ENCODE data around the gene PCAT6. TPM values are rescaled to one million over a fixed set of nuclear protein-coding genes. Genes with fewer than 3 reads are reported as not detected.

PCAT6 gene
- total and polyA plus RNA-seq, 2 experiments from 2014 or later = 13.9 TPM; not detected in 1

DNA sequence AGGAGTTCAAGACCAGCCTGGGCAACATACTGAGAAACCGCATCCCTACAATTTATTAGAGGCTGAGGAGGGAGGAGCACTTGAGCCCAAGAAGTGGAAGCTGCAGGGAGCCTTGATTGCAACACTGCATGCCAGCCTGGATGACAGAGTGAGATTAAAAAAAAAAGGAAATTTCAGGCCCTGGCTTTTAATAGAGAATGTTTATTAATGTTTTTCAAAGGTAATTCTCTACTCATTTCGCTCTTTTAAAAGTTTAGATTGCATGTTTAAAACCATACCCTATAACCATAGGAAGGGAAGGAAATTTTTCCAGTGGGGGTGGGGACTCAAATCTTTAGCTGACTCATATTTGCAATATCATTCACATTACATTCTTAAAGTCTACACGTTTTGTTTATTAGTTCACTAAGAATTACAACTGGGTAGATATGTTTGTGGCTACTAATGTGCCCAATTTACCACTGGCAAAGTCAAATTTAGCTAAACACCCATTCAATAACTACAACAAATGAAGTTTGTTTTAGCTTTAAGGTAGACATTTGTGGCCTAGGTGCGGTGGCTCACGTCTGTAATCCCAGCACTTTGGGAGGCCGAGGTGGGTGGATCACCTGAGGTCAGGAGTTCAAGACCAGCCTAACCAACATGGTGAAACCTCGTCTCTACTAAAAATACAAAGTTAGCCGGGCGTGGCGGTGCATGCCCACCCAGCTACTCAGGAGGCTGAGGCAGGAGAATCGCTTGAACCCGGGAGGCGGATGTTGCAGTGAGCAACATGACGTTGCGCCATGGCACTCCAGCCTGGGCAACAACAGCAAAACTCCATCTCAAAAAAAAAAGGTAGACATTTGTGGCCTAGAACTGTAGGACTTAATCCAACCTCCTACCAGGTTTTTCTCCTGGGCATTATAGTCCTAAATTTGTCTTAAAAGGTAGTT lies 7.5 kb upstream of the PCAT6 start:
- 79 to 85% methylated on average over 15 of the region's 15 CpGs for WGBS, 2 experiments (ENCODE audit: low coverage in 1 of 2, low lambda C conversion rate in 2 of 2, missing lambda C conversion rate in 2 of 2)

DNA sequence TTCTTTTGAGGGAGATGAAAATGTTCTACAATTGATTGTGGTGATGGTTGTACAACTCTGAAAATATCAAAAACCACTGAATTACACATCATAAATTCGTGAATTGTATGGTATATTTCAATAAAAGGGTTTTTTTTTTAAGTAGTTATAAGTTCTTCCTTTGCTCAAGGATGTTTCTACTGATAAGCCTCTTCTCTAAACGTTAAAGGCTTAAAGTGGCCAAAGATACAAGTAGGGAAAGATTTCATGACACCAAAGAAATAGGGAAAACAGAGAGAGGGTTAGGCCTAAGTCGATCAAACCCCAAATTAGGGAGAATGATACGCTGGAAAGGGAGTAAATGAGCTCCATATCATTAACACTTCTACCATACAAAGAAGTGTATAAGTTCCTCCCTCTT lies 6.6 kb upstream of the PCAT6 start:
- Histone ChIP-seq H2AFZ (no peak overlapping the region), H3F3A (ENCODE audit: insufficient read depth) (peaks cover 63% of the 10 kb centered on the region), H3K36me3 (ENCODE audit: low read depth) (no peaks in the 10 kb centered on the region), H3K9me2 (ENCODE audit: insufficient read depth) (no peaks in the 10 kb centered on the region), H3K79me2 (ENCODE audit: insufficient read depth) (peaks cover 88% of the 10 kb centered on the region), H3K4me1 (ENCODE audit: insufficient read depth) (peaks cover 55% of the 10 kb centered on the region), H3K4me2 (ENCODE audit: unreplicated experiment) (peak overlapping the region; percentile 98), H3K9ac (0 out of 2 replicates have a peak overlapping the region, but pooled peaks have one; percentile 98), H3K9me3 (ENCODE audit: low read depth) (no peaks in the 10 kb centered on the region), H3K27ac (peak overlapping the region; percentile 85; the same call in 1 of the 2 replicates), H3K27me3 (replicated peaks; ENCODE audit: insufficient read depth) (no peaks in the 10 kb centered on the region), H4K20me1 (ENCODE audit: insufficient read depth) (peaks cover 50% of the 10 kb centered on the region), H3K4me3 (peak overlapping the region; percentile 94; the same call in 1 of the 2 replicates)
- no peak for DNase-seq
- TF ChIP-seq EZH2 (IDR thresholded peaks at IDR 0.05; ENCODE audit: insufficient read depth, poor library complexity, severe bottlenecking) = no peak
- no peak for TF ChIP-seq EZH2phosphoT487 (IDR thresholded peaks at IDR 0.05; ENCODE audit: insufficient read depth, low read depth)
- WGBS, 2 experiments (ENCODE audit: low coverage in 1 of 2, low lambda C conversion rate in 2 of 2, missing lambda C conversion rate in 2 of 2) = 87 to 88% methylated on average over 4 of the region's 4 CpGs
- in situ Hi-C loops (cut with MboI) = no loop called here

More for the DNA sequence above, 7.5 kb upstream of the PCAT6 start:
- peak overlapping the region; percentile 60 for H3K4me2 ChIP-seq (ENCODE audit: unreplicated experiment)
- no peaks in the 10 kb centered on the region for H3K36me3 ChIP-seq (ENCODE audit: low read depth)
- H3K4me3 ChIP-seq = peak overlapping the region; percentile 36
- peaks cover 50% of the 10 kb centered on the region for H4K20me1 ChIP-seq (ENCODE audit: insufficient read depth)
- peaks cover 56% of the 10 kb centered on the region for H3F3A ChIP-seq (ENCODE audit: insufficient read depth)
- TF ChIP-seq EZH2phosphoT487 (IDR thresholded peaks at IDR 0.05; ENCODE audit: insufficient read depth, low read depth) (no peak), EZH2 (IDR thresholded peaks at IDR 0.05; ENCODE audit: insufficient read depth, poor library complexity, severe bottlenecking) (no peak)
- H3K4me1 ChIP-seq (ENCODE audit: insufficient read depth) = peaks cover 51% of the 10 kb centered on the region
- peak overlapping the region; percentile 41 for H3K9ac ChIP-seq
- peaks cover 97% of the 10 kb centered on the region for H3K79me2 ChIP-seq (ENCODE audit: insufficient read depth)
- peak overlapping the region; percentile 55 for H3K27ac ChIP-seq
- H3K9me2 ChIP-seq (ENCODE audit: insufficient read depth) = no peaks in the 10 kb centered on the region
- no peaks in the 10 kb centered on the region for H3K27me3 ChIP-seq (replicated peaks; ENCODE audit: insufficient read depth)
- DNase-seq = peak; percentile 84
- in situ Hi-C loops (cut with MboI) = no loop called here
- H2AFZ ChIP-seq = no peak overlapping the region
- no peaks in the 10 kb centered on the region for H3K9me3 ChIP-seq (ENCODE audit: low read depth)

DNA sequence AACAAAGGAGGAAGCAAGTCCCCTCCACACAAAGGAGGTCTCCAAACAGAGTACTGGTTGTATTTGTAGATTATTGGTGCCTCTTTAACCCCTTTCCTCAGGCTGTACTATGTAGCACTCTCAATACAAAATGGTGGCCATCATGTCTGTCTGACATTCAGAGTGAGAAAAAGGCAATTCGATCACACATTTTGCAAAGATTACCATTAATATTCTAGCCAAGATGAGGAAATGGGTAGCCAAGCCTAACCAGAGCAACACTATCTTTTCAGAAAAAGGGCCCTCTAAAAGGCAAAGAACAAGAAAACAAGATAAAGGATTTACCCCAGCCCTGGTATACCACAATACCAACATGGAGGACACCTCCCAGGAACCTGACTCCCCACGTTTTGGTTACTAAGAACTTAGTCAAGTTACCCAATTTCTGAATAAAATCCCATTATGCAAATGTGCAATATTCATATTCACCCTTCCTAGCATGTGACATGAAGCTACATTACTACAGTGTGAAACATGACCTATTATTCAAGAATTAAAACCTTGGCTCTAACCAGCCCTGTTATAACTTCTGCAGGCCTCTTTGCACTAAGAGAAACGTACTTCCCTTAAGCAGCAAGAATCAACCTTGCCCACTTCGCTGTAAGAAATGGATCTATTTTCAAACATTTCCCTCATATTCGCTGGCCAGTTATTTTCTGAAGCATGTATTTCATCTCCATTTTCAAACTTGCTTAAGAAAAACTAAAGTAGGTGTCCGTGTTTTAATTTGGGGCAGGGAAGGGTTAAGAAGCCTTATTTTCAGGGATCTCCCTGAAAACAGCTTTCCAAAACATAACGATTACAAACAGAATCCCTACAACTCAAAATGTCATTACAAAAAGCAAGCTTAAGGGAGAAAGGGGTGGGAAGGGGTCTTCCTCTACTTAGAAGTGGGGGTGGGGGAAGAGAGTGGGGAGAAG lies 4.6 kb upstream of the PCAT6 start:
- no peak for TF ChIP-seq EZH2phosphoT487 (IDR thresholded peaks at IDR 0.05; ENCODE audit: insufficient read depth, low read depth)
- no peak for TF ChIP-seq EZH2 (IDR thresholded peaks at IDR 0.05; ENCODE audit: insufficient read depth, poor library complexity, severe bottlenecking)
- Histone ChIP-seq H4K20me1 (ENCODE audit: insufficient read depth) (peaks cover 40% of the 10 kb centered on the region), H3K27ac (peak overlapping the region; percentile 85), H3K4me1 (ENCODE audit: insufficient read depth) (peaks cover 56% of the 10 kb centered on the region), H3K9me3 (ENCODE audit: low read depth) (no peaks in the 10 kb centered on the region), H3K79me2 (ENCODE audit: insufficient read depth) (peaks cover 68% of the 10 kb centered on the region), H3K36me3 (ENCODE audit: low read depth) (no peaks in the 10 kb centered on the region), H3K9ac (peak overlapping the region; percentile 98), H3K9me2 (ENCODE audit: insufficient read depth) (no peaks in the 10 kb centered on the region), H3F3A (ENCODE audit: insufficient read depth) (peaks cover 60% of the 10 kb centered on the region), H3K4me2 (ENCODE audit: unreplicated experiment) (peak overlapping the region; percentile 98), H3K4me3 (peak overlapping the region; percentile 94), H2AFZ (peak overlapping the region; percentile 28), H3K27me3 (replicated peaks; ENCODE audit: insufficient read depth) (no peaks in the 10 kb centered on the region)
- 13 to 18% methylated on average over 7 of the region's 7 CpGs for WGBS, 2 experiments (ENCODE audit: low coverage in 1 of 2, low lambda C conversion rate in 2 of 2, missing lambda C conversion rate in 2 of 2)
- DNase-seq = peak; percentile 60
- in situ Hi-C loops (cut with MboI) = no loop called here

Data from GM23248 (cell line).